Glutamatergic neuron (in vitro differentiated cells): Measurements from ENCODE around the gene MT1H. TPM values are rescaled to one million over a fixed set of nuclear protein-coding genes. Genes with fewer than 3 reads are reported as not detected.
A peak's percentile ranks its signal among the peaks of the same experiment; 100 is the strongest.

Experiments used
- DNase-seq: peaks from one replicate; pipeline ENCODE4 v3.0.0; 2022
- H3K27ac Mint-ChIP-seq: one replicate; pipeline ENCODE4 v1.8.0; 2020; ENCODE audit warnings: mild to moderate bottlenecking, mixed read lengths, inconsistent platforms; ENCODE audit not compliant: unreplicated experiment
- H3K27me3 Mint-ChIP-seq: one replicate; pipeline ENCODE4 v1.8.0; 2020; ENCODE audit warnings: mild to moderate bottlenecking, moderate library complexity, mixed read lengths, inconsistent platforms; ENCODE audit not compliant: unreplicated experiment
- H3K36me3 Mint-ChIP-seq: one replicate; pipeline ENCODE4 v1.8.0; 2020; ENCODE audit warnings: mild to moderate bottlenecking, mixed read lengths, inconsistent platforms; ENCODE audit not compliant: unreplicated experiment
- H3K4me1 Mint-ChIP-seq: one replicate; pipeline ENCODE4 v1.8.0; 2020; ENCODE audit warnings: mild to moderate bottlenecking, low read depth, mixed read lengths, inconsistent platforms; ENCODE audit not compliant: unreplicated experiment
- H3K4me3 Mint-ChIP-seq: one replicate; pipeline ENCODE4 v1.8.0; 2020; ENCODE audit warnings: mild to moderate bottlenecking, mixed read lengths, inconsistent platforms; ENCODE audit not compliant: unreplicated experiment
- H3K9me3 Mint-ChIP-seq: one replicate; pipeline ENCODE4 v1.8.0; 2020; ENCODE audit warnings: mild to moderate bottlenecking, moderate library complexity, mixed read lengths, inconsistent platforms; ENCODE audit not compliant: unreplicated experiment
- total RNA-seq: library from RNA; stranded (reverse); fragmentation: NEBNext Ultra II Directional; extraction: Animal tissue kit (Norgen Biotek cat#: 25700); gene quantifications from one replicate; pipeline ENCODE4 v1.2.1, GENCODE V29; 2021; ENCODE audit not compliant: unreplicated experiment
- TF ChIP-seq, protein P1 (sequence below): fragments of 200-600 bp; sonication (generic); IDR thresholded peaks from one replicate; pipeline ENCODE4 v1.5.0; 2021; ENCODE audit not compliant: partially characterized antibody, unreplicated experiment

The MT1H gene
- total RNA-seq, 1 donor from 2014 or later, result not detected

DNA sequence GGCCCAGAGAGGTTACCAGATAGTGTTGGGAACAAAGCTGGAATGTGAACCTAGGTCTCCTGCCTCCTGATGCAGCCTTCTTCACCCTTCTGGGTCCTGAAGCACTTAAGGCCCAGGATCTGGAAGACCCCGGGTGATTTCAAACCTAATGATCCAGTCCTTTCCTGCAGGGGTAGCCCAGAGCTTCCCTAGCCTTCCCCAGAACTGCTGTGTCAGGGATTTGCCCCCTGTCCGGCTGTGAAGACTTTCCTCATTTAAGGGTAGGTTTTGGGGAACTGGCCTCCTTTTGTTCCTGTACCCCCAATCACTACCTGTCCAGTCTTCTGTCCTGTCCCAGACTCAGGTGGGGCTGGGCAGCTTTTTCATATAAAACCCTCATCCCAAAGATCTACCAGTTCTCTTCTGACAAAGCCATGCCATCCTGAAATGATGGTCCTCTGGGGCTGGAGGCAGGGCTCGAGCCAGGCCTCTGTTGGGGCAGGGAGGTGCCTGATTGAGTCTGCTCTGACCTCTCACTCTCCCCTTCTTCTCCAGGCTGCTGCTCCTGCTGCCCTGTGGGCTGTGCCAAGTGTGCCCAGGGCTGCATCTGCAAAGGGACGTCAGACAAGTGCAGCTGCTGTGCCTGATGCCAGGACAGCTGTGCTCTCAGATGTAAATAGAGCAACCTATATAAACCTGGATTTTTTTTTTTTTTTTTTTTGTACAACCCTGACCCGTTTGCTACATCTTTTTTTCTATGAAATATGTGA, 14.0 kb downstream of the MT1H start:
- TF ChIP-seq, protein P1, sequence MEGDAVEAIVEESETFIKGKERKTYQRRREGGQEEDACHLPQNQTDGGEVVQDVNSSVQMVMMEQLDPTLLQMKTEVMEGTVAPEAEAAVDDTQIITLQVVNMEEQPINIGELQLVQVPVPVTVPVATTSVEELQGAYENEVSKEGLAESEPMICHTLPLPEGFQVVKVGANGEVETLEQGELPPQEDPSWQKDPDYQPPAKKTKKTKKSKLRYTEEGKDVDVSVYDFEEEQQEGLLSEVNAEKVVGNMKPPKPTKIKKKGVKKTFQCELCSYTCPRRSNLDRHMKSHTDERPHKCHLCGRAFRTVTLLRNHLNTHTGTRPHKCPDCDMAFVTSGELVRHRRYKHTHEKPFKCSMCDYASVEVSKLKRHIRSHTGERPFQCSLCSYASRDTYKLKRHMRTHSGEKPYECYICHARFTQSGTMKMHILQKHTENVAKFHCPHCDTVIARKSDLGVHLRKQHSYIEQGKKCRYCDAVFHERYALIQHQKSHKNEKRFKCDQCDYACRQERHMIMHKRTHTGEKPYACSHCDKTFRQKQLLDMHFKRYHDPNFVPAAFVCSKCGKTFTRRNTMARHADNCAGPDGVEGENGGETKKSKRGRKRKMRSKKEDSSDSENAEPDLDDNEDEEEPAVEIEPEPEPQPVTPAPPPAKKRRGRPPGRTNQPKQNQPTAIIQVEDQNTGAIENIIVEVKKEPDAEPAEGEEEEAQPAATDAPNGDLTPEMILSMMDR, result no peak
- Mint-ChIP-seq H3K27me3 (no peaks in the 10 kb centered on the region), H3K9me3 (peaks cover 1% of the 10 kb centered on the region), H3K4me3 (peak overlapping the region; percentile 90), H3K4me1 (peaks cover 7% of the 10 kb centered on the region), H3K36me3 (peaks cover 12% of the 10 kb centered on the region), H3K27ac (no peak overlapping the region)
- DNase-seq, result no peak

DNA sequence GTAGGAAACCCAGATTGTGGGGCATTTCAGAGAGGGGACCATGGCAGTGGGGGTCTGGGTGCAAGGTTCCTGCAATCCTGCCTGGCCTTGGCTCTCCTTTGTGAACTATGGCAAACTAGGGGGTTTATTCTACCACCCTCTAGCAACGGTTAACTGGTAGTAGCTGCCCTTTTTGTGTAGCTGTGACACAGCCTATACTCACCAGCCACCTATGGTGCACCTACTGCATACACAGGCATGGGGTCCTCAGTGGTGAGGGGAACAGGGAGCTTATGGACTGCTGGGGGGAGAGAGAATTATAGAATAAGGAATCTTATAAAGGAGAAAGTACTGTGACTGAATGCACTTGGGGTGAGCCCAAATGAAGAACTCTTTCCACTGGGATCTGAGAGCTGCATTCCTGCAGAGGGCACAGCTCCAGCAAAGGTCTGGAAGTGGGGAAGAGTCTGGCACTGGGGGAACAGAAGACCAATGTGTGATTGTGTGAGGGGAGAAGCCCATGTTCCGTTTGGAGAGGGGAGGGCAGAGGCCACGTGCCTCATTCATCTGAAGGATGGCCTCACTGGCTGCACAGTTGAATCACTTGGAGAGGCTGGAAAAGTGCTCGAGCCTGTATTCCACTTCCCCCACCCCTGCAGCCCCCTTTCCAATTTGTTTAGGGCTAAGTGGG, 14.8 kb downstream of the MT1H start:
- no peaks in the 10 kb centered on the region for H3K27me3 Mint-ChIP-seq

DNA sequence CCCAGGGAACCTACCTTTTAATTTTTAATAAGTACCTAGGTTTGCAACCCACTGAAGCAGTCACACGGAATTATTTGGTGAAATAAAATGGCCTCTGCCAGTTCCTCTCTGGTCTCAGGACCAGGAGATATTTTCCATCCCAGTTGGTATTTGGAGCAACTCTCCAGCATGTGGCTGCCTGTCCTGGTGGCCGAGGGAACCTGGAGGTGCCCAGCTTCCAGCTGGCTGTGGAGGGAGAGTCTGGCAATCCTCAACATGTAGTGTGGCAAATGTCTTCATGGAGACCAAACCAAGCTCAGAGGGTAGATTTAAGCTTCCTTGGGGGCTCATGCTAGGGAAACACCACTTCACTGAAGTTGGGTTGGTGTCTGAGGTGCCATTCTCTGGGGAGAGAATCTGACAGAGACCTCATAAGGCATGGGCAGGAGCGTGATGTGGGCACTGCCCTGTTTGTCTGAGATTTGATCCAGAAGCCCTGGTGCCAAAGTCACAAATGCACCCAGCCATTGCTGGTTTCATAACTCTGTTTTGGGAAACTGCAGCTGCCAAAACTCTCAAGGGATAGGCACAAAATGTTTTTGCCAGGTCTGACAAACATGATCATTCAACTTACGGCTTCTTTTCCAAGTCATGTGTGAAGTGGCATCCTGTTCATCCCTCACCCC, 15.4 kb downstream of the MT1H start:
- H3K36me3 Mint-ChIP-seq, result peaks cover 12% of the 10 kb centered on the region
- H3K9me3 Mint-ChIP-seq, result peaks cover 6% of the 10 kb centered on the region
- H3K27me3 Mint-ChIP-seq, result no peaks in the 10 kb centered on the region
- no peak overlapping the region for H3K4me3 Mint-ChIP-seq
- H3K4me1 Mint-ChIP-seq, result peaks cover 7% of the 10 kb centered on the region
- no peak overlapping the region for H3K27ac Mint-ChIP-seq
- no peak for DNase-seq
- TF ChIP-seq, protein P1, result no peak

More for the DNA sequence above, 14.8 kb downstream of the MT1H start:
- DNase-seq, result no peak
- Mint-ChIP-seq H3K4me3 (no peak overlapping the region), H3K27ac (no peak overlapping the region), H3K9me3 (peaks cover 1% of the 10 kb centered on the region), H3K36me3 (peaks cover 12% of the 10 kb centered on the region), H3K4me1 (peaks cover 7% of the 10 kb centered on the region)
- TF ChIP-seq, protein P1, result no peak

DNA sequence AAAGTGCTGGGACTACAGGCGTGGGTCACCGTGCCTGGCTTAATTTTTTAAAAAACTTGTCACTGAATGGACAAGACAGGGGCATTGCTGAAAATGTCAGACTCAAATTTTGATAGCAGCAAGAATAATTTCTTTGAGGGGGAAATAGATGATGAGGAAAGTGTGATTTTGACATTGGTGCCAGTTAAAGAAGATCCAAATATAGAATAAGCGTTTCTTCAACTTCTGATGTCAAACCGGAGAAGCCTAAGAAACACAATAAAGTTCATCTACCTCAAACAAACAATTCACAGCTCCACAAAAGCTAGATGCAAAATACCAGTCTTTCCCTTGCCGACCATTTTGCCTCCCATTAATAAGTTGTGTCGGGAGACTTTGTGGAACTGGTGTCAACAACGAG, 17.1 kb downstream of the MT1H start:
- H3K4me1 Mint-ChIP-seq, result peaks cover 3% of the 10 kb centered on the region
- peaks cover 10% of the 10 kb centered on the region for H3K9me3 Mint-ChIP-seq
- H3K36me3 Mint-ChIP-seq, result peaks cover 12% of the 10 kb centered on the region
- H3K27ac Mint-ChIP-seq, result no peak overlapping the region
- TF ChIP-seq, protein P1, result no peak
- H3K27me3 Mint-ChIP-seq, result no peaks in the 10 kb centered on the region
- H3K4me3 Mint-ChIP-seq, result no peak overlapping the region
- DNase-seq, result no peak

DNA sequence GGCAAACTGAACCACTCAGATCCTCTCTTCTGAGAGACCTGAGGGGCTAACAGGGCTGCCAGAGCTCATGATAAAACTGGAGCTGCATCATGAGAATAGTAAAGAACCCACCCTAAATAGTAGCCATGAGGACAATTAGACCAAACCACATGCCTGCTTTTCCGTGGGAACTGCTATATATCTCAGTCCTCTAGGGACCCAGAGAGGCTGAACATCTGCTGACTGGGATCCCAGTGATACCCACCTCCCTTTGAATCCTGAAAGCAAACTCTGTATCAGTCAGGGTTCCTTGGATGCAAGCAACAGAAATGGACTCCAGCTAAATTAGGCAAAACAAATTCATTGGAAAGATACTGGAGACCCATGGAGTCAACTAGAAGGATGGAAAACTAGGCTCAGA, 19.1 kb downstream of the MT1H start:
- peaks cover 3% of the 10 kb centered on the region for H3K4me1 Mint-ChIP-seq
- peaks cover 8% of the 10 kb centered on the region for H3K9me3 Mint-ChIP-seq
- no peak overlapping the region for H3K27ac Mint-ChIP-seq
- H3K36me3 Mint-ChIP-seq, result peaks cover 12% of the 10 kb centered on the region
- TF ChIP-seq, protein P1, result no peak
- DNase-seq, result no peak
- H3K27me3 Mint-ChIP-seq, result no peaks in the 10 kb centered on the region
- H3K4me3 Mint-ChIP-seq, result no peak overlapping the region
